SK-N-SH treated with all-trans-retinoic acid at 6 μM for 48 hours (cell line): Measurements from ENCODE around the gene LCAT.

Experiments
- ATAC-seq: fragments of 200-7000 bp; cut with Tn5 transposase; 3 replicates; pipeline ENCODE4 v1.9.1; 2020; ENCODE audit warnings: mild to moderate bottlenecking, moderate library complexity
- CSDC2 ChIP-seq: fragments of 250-450 bp; sonication (Bioruptor Pico); IDR thresholded peaks from 2 replicates; pipeline ENCODE4 v1.5.0; 2020; ENCODE audit warnings: mild to moderate bottlenecking, moderate library complexity
- ESRRG ChIP-seq: fragments of 250-450 bp; sonication (Bioruptor Pico); IDR thresholded peaks from 2 replicates; pipeline ENCODE4 v1.6.1; 2021; ENCODE audit warnings: mild to moderate bottlenecking
- GLIS3 ChIP-seq: fragments of 250-450 bp; sonication (Bioruptor Pico); IDR thresholded peaks from 2 replicates; pipeline ENCODE4 v1.5.0; 2020; ENCODE audit warnings: mild to moderate bottlenecking, moderate library complexity
- ISL1 ChIP-seq: fragments of 250-450 bp; sonication (Bioruptor Pico); IDR thresholded peaks from 2 replicates; pipeline ENCODE4 v2.1.2; 2022; ENCODE audit warnings: mild to moderate bottlenecking, moderate library complexity
- OSR1 ChIP-seq: fragments of 250-450 bp; sonication (Bioruptor Pico); IDR thresholded peaks from 2 replicates; pipeline ENCODE4 v1.8.0; 2022; ENCODE audit warnings: moderate library complexity, mild to moderate bottlenecking, inconsistent platforms
- PPARA ChIP-seq: fragments of 250-450 bp; sonication (Bioruptor Pico); IDR thresholded peaks from 2 replicates; pipeline ENCODE4 v1.5.0; 2020; ENCODE audit warnings: mild to moderate bottlenecking, borderline replicate concordance
- RARB ChIP-seq: fragments of 250-450 bp; sonication (Bioruptor Pico); IDR thresholded peaks from 2 replicates; pipeline ENCODE4 v1.8.0; 2021; ENCODE audit warnings: mild to moderate bottlenecking, moderate library complexity
- SNAI2 ChIP-seq: fragments of 250-450 bp; sonication (Bioruptor Pico); IDR thresholded peaks from 2 replicates; pipeline ENCODE4 v1.5.0; 2020; ENCODE audit warnings: mild to moderate bottlenecking, moderate library complexity
- TCF4 ChIP-seq: fragments of 250-450 bp; sonication (Bioruptor Pico); IDR thresholded peaks from 2 replicates; pipeline ENCODE4 v1.8.0; 2021; ENCODE audit warnings: mild to moderate bottlenecking, moderate library complexity, borderline replicate concordance
- TOX ChIP-seq: fragments of 250-450 bp; sonication (Bioruptor Pico); IDR thresholded peaks from 2 replicates; pipeline ENCODE4 v1.8.0; 2021; ENCODE audit warnings: mild to moderate bottlenecking, moderate library complexity, borderline replicate concordance
- ZFP3 ChIP-seq: fragments of 250-450 bp; sonication (Bioruptor Pico); IDR thresholded peaks from 2 replicates; pipeline ENCODE4 v1.5.0; 2020; ENCODE audit warnings: mild to moderate bottlenecking, moderate library complexity
- ZFP30 ChIP-seq: fragments of 450-650 bp; formaldehyde crosslinking; IDR thresholded peaks from 2 replicates; pipeline ENCODE4 v1.5.0; 2022; ENCODE audit warnings: mild to moderate bottlenecking, moderate library complexity
- ZNF565 ChIP-seq: fragments of 450-650 bp; formaldehyde crosslinking; conservative IDR thresholded peaks from 2 replicates; pipeline ENCODE4 v1.5.0; 2020; ENCODE audit warnings: low read depth, mild to moderate bottlenecking, moderate library complexity
- ZNF70 ChIP-seq: fragments of 450-650 bp; formaldehyde crosslinking; IDR thresholded peaks from 2 replicates; pipeline ENCODE4 v1.5.0; 2020; ENCODE audit warnings: mild to moderate bottlenecking, moderate library complexity
- ZNF8 ChIP-seq: fragments of 450-650 bp; formaldehyde crosslinking; IDR thresholded peaks from 2 replicates; pipeline ENCODE4 v1.5.0; 2020; ENCODE audit warnings: mild to moderate bottlenecking, moderate library complexity
- TF ChIP-seq, protein P1 (sequence below): fragments of 250-450 bp; sonication (Bioruptor Pico); IDR thresholded peaks from 2 replicates; pipeline ENCODE4 v1.5.1; 2021; ENCODE audit warnings: mild to moderate bottlenecking, moderate library complexity
- TF ChIP-seq, protein P2 (sequence below): fragments of 250-450 bp; sonication (Bioruptor Pico); IDR thresholded peaks from 2 replicates; pipeline ENCODE4 v1.8.0; 2020; ENCODE audit warnings: mild to moderate bottlenecking, moderate library complexity, borderline replicate concordance
- TF ChIP-seq, protein P3 (sequence below): fragments of 250-450 bp; sonication (Bioruptor Pico); IDR thresholded peaks from 2 replicates; pipeline ENCODE4 v1.5.1; 2020; ENCODE audit warnings: low read depth, mild to moderate bottlenecking, moderate library complexity
- TF ChIP-seq, protein P4 (sequence below): fragments of 250-450 bp; sonication (Bioruptor Pico); IDR thresholded peaks from 2 replicates; pipeline ENCODE4 v1.8.0; 2021; ENCODE audit warnings: low read depth, mild to moderate bottlenecking, moderate library complexity, borderline replicate concordance

The LCAT gene

DNA sequence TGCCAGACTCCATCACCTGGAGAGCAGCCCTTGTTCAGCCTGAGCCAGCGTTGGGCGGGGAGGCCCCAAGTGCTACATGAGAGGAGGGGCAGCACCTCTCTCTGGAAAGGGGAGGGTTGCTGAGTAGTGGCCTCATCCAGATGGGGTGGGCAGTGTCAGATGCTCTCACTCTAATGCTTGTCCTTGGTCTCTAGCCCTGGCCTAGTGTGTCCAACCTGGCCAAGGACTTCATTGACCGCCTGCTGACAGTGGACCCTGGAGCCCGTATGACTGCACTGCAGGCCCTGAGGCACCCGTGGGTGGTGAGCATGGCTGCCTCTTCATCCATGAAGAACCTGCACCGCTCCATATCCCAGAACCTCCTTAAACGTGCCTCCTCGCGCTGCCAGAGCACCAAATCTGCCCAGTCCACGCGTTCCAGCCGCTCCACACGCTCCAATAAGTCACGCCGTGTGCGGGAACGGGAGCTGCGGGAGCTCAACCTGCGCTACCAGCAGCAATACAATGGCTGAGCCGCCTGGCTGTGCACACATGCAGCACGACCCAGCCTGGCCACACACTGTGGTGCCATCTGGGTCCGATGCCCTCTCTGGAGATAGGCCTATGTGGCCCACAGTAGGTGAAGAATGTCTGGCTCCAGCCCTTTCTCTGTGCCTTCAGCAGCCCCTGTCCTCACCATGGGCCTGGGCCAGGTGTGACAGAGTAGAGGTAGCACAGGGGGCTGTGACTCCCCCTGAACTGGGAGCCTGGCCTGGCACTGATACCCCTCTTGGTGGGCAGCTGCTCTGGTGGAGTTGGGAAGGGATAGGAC lies 16.6 kb downstream of the LCAT start (continued):
- TF ChIP-seq SNAI2 (CRISPR knock-in tag): no peak
- TF ChIP-seq TCF4 (CRISPR knock-in tag): no peak
- TF ChIP-seq CSDC2 (CRISPR knock-in tag): no peak
- TF ChIP-seq ISL1 (CRISPR knock-in tag): no peak
- no peak for TF ChIP-seq GLIS3 (CRISPR knock-in tag)
- TF ChIP-seq TOX (CRISPR knock-in tag): no peak
- no peak for TF ChIP-seq ESRRG (CRISPR knock-in tag)
- no peak for TF ChIP-seq ZNF8 (CRISPR knock-in tag)
- TF ChIP-seq PPARA: no peak
- no peak for TF ChIP-seq ZNF565 (CRISPR knock-in tag)

DNA sequence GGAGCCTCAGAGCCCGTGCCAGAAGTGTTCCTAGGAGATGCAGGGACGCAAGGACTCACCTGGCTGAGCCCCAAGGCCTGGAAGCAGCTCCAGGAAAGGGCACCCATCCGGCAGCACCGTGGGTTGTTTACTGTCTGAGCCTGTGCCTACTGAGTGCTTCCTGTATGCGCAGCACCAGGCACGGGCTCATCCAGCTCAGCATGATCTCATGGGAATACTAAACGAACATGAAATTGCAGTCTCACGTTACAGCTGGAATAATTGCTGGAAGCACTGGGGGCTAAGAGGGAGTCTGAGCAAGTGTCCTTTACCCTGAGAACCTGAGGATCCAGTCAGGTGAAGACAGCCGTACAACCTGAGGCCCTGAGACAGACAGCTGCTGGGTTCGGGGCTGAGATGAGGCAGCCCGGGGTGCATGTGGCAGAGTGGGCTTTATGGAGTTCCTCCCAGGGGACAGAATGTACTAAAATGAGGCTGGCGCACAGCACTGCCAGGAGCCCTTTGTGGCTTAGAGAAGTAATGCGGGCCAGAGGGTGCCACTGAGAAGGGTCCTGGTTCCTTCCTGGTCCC lies 17.7 kb downstream of the LCAT start:
- TF ChIP-seq GLIS3 (CRISPR knock-in tag) (no peak), TOX (CRISPR knock-in tag) (no peak), CSDC2 (CRISPR knock-in tag) (no peak), PPARA (no peak), ZNF565 (CRISPR knock-in tag) (no peak), ZFP3 (CRISPR knock-in tag) (no peak), ZNF70 (CRISPR knock-in tag) (no peak)
- TF ChIP-seq, protein P1, sequence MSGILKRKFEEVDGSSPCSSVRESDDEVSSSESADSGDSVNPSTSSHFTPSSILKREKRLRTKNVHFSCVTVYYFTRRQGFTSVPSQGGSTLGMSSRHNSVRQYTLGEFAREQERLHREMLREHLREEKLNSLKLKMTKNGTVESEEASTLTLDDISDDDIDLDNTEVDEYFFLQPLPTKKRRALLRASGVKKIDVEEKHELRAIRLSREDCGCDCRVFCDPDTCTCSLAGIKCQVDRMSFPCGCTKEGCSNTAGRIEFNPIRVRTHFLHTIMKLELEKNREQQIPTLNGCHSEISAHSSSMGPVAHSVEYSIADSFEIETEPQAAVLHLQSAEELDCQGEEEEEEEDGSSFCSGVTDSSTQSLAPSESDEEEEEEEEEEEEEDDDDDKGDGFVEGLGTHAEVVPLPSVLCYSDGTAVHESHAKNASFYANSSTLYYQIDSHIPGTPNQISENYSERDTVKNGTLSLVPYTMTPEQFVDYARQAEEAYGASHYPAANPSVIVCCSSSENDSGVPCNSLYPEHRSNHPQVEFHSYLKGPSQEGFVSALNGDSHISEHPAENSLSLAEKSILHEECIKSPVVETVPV: no peak
- TF ChIP-seq, protein P2, sequence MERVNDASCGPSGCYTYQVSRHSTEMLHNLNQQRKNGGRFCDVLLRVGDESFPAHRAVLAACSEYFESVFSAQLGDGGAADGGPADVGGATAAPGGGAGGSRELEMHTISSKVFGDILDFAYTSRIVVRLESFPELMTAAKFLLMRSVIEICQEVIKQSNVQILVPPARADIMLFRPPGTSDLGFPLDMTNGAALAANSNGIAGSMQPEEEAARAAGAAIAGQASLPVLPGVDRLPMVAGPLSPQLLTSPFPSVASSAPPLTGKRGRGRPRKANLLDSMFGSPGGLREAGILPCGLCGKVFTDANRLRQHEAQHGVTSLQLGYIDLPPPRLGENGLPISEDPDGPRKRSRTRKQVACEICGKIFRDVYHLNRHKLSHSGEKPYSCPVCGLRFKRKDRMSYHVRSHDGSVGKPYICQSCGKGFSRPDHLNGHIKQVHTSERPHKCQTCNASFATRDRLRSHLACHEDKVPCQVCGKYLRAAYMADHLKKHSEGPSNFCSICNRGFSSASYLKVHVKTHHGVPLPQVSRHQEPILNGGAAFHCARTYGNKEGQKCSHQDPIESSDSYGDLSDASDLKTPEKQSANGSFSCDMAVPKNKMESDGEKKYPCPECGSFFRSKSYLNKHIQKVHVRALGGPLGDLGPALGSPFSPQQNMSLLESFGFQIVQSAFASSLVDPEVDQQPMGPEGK: no peak
- TF ChIP-seq, protein P3, sequence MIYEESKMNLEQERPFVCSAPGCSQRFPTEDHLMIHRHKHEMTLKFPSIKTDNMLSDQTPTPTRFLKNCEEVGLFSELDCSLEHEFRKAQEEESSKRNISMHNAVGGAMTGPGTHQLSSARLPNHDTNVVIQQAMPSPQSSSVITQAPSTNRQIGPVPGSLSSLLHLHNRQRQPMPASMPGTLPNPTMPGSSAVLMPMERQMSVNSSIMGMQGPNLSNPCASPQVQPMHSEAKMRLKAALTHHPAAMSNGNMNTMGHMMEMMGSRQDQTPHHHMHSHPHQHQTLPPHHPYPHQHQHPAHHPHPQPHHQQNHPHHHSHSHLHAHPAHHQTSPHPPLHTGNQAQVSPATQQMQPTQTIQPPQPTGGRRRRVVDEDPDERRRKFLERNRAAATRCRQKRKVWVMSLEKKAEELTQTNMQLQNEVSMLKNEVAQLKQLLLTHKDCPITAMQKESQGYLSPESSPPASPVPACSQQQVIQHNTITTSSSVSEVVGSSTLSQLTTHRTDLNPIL: no peak
- peak; percentile 34; the same call in 2 of the 3 replicates for ATAC-seq

DNA sequence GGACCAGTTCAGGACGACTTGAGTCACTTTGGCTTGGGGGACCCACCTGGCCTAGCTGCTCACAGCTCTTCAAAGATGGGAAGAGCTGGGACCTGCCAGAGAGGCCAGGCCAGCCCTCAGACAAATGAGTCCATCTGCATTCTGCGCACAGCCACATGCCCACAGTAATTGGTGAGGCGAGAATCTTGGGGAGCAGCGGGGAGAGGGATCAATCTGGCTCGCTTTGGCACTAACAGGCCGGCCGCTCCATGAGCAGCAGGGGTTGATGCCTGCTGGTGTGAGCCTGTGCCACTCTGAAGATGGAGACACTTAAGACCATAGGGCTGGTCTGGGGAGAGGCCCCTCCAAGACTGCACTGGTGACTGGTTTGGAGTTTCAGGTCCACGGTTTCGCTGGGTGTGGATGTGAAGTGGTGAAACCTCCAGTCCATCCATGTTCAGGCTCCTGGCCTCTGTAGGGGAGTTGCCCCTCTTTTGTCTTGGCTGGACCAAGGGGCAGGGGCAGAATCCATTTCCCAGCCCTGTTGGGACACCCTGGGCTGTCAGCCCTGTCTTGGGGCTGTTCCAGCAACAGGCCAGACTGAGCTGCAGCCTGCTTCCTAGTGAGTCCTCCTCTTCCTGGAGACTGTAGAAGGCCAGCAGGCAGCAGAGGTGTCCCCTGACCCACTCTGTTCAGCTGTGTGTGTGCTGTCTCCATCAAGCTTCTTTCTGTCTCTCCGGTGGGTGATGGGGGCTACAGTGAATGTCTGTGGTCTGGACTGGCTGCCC lies 19.6 kb downstream of the LCAT start:
- TF ChIP-seq RARB (CRISPR knock-in tag): no peak
- TF ChIP-seq TOX (CRISPR knock-in tag): no peak
- TF ChIP-seq ZNF8 (CRISPR knock-in tag): no peak
- no peak for TF ChIP-seq ZFP30 (CRISPR knock-in tag)
- no peak for ATAC-seq

DNA sequence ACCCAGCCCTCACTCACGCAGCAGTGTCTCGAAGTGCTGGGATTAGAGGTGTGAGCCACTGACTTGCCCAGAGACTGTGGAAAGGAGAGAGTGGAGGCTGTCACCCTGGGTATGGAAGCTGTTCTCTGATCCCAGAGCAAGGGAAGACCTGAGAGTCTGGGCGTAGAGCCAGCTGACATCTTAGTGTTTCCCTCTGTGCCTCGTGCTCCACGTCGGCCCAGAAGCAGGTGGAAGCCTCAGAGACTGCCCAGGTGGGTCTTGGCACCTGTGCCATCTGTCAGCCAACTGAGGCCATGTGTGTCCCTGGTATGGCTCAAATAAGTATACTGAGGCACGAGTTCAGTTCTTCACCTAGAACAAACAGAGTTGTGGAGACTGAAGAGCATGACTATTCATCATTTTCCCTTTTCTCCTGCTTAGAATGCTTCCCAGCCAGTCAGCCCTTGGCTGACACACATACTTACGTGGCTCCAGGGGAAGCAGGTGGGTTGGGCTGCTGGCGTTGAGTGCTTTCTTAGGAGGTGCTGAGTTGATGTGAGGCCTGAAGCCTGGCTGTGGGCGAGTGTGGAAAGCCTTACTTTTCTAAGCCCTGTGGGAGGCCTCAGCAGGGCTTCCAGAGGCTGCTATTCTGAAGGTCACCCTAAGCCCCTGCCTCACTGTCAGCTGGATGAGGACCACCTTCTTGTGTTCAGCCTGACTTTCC lies 20.4 kb downstream of the LCAT start:
- no peak for ATAC-seq
- TF ChIP-seq RARB (CRISPR knock-in tag) (no peak), OSR1 (CRISPR knock-in tag) (no peak), ZNF70 (CRISPR knock-in tag) (no peak), TOX (CRISPR knock-in tag) (no peak), TCF4 (CRISPR knock-in tag) (no peak), ZNF565 (CRISPR knock-in tag) (no peak)
- TF ChIP-seq, protein P4, sequence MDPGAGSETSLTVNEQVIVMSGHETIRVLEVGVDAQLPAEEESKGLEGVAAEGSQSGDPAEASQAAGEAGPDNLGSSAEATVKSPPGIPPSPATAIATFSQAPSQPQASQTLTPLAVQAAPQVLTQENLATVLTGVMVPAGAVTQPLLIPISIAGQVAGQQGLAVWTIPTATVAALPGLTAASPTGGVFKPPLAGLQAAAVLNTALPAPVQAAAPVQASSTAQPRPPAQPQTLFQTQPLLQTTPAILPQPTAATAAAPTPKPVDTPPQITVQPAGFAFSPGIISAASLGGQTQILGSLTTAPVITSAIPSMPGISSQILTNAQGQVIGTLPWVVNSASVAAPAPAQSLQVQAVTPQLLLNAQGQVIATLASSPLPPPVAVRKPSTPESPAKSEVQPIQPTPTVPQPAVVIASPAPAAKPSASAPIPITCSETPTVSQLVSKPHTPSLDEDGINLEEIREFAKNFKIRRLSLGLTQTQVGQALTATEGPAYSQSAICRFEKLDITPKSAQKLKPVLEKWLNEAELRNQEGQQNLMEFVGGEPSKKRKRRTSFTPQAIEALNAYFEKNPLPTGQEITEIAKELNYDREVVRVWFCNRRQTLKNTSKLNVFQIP (CRISPR knock-in tag): no peak
